Fibroblast of lung (primary cell): ENCODE results near the gene TAF8. TPM values are rescaled to one million over a fixed set of nuclear protein-coding genes. Genes with fewer than 3 reads are reported as not detected.
"Not testable (repeated sequence)": the region's sequence is repeated elsewhere in the genome, so short reads cannot be mapped to it uniquely, and the experiment has no call there.

Experiments used
- DNase-seq, 2 donors: peaks; one replicate each; pipeline versions ENCODE4 v3.0.0 to v3.0.0-alpha.2; 2010; ENCODE audit warnings: low read depth in 2 of 2
- H2AFZ ChIP-seq: 2 replicates; pipeline ENCODE4 v1.5.1; 2012; ENCODE audit warnings: low read length, control low read depth, inconsistent platforms
- H3K27ac ChIP-seq: 2 replicates; pipeline ENCODE4 v1.5.1; 2011; ENCODE audit warnings: low read length, control low read depth; ENCODE audit not compliant: insufficient read depth
- H3K27me3 ChIP-seq: 2 replicates; pipeline ENCODE4 v1.5.1; 2011; ENCODE audit warnings: mild to moderate bottlenecking, low read length; ENCODE audit not compliant: control insufficient read depth, insufficient read depth
- H3K36me3 ChIP-seq: 2 replicates; pipeline ENCODE4 v1.5.1; 2011; ENCODE audit warnings: low read length; ENCODE audit not compliant: control insufficient read depth, insufficient read depth
- H3K4me1 ChIP-seq: 2 replicates; pipeline ENCODE4 v1.5.1; 2011; ENCODE audit warnings: low read length; ENCODE audit not compliant: control insufficient read depth, insufficient read depth; ENCODE audit errors: extremely low read depth
- H3K4me2 ChIP-seq: 2 replicates; pipeline ENCODE4 v1.5.1; 2011; ENCODE audit warnings: low read length, control low read depth; ENCODE audit not compliant: insufficient read depth; ENCODE audit errors: extremely low read depth
- H3K4me3 ChIP-seq, 4 experiments: fragments of 200-600 bp in 1 of 4; sonication (generic) in 1 of 4; replicated peaks in 1 of 4; 2 replicates each; pipeline ENCODE4 v1.5.1; 2011 to 2016; ENCODE audit warnings: low read length in 4 of 4, low read depth in 3 of 4, mild to moderate bottlenecking in 3 of 4, control low read depth in 2 of 4, inconsistent platforms in 1 of 4, mixed read lengths in 1 of 4; ENCODE audit not compliant: insufficient read depth in 1 of 4; ENCODE audit errors: control extremely low read depth in 1 of 4
- H3K79me2 ChIP-seq: 2 replicates; pipeline ENCODE4 v1.5.1; 2012; ENCODE audit warnings: mild to moderate bottlenecking, low read length, inconsistent platforms; ENCODE audit not compliant: control insufficient read depth, insufficient read depth
- H3K9ac ChIP-seq: 2 replicates; pipeline ENCODE4 v1.5.1; 2011; ENCODE audit warnings: mild to moderate bottlenecking, low read length, control low read depth; ENCODE audit not compliant: insufficient read depth
- H3K9me3 ChIP-seq: 2 replicates; pipeline ENCODE4 v1.5.1; 2012; ENCODE audit warnings: low read depth, low read length; ENCODE audit not compliant: control insufficient read depth, insufficient read depth
- H4K20me1 ChIP-seq: 2 replicates; pipeline ENCODE4 v1.5.1; 2011; ENCODE audit warnings: low read length; ENCODE audit not compliant: control insufficient read depth, insufficient read depth; ENCODE audit errors: extremely low read depth
- CTCF ChIP-seq, 2 donors: IDR thresholded peaks in 1 of 2; conservative IDR thresholded peaks in 1 of 2; 1 replicate in 1 of 2; 2 replicates in 1 of 2; pipeline ENCODE4 v1.5.1; 2011 to 2012; ENCODE audit warnings: low read length in 2 of 2, control low read depth in 1 of 2, inconsistent platforms in 1 of 2, low read depth in 1 of 2, mild to moderate bottlenecking in 1 of 2
- EZH2 ChIP-seq: IDR thresholded peaks from 2 replicates; pipeline ENCODE4 v1.5.1; 2012; ENCODE audit warnings: low read length, control low read depth, mild to moderate bottlenecking; ENCODE audit errors: missing control alignments
- polyA plus RNA-seq, 2 donors: library from polyadenylated mRNA; depleted of rRNA in 1 of 2; stranded (reverse) in 1 of 2; unstranded in 1 of 2; fragments of >200 nt; gene quantifications; 2 replicates each; pipeline ENCODE4 v1.2.1, GENCODE V29; 2011 to 2012; ENCODE audit warnings: missing spikeins in 1 of 2
- total RNA-seq: library from RNA; depleted of rRNA; stranded (reverse); fragments of >200 nt; gene quantifications from 2 replicates; pipeline ENCODE4 v1.2.1, GENCODE V29; 2014

Gene TAF8
- total and polyA plus RNA-seq, 2 donors (not counting 1 experiment from before 2014, with no cell fraction given): 13.9 to 14.0 TPM

GRCh38 chr6:42030585-42031506 is 19.5 kb upstream of the TAF8 start:
- no peak overlapping the region for H2AFZ ChIP-seq
- no peak for TF ChIP-seq CTCF (conservative IDR thresholded peaks at IDR 0.05 in 1 of 2, IDR thresholded peaks at IDR 0.05 in 1 of 2; ENCODE audit: low read depth in 1 of 2, low read length in 2 of 2)
- TF ChIP-seq EZH2: no peak
- H3K27ac ChIP-seq: no peak overlapping the region
- no peaks in the 10 kb centered on the region for H3K9me3 ChIP-seq
- H3K4me1 ChIP-seq: no peaks in the 10 kb centered on the region
- no peak overlapping the region for H3K4me2 ChIP-seq
- DNase-seq: peak; percentile 39 to 53
- H3K4me3 ChIP-seq: no peak overlapping the region
- H3K9ac ChIP-seq: no peak overlapping the region
- H3K27me3 ChIP-seq: no peaks in the 10 kb centered on the region
- H3K79me2 ChIP-seq: no peaks in the 10 kb centered on the region
- H4K20me1 ChIP-seq: no peaks in the 10 kb centered on the region
- H3K36me3 ChIP-seq: no peaks in the 10 kb centered on the region

- no peak for TF ChIP-seq CTCF (conservative IDR thresholded peaks at IDR 0.05 in 1 of 2, IDR thresholded peaks at IDR 0.05 in 1 of 2; ENCODE audit: low read depth in 1 of 2, low read length in 2 of 2)
- no peak for TF ChIP-seq EZH2
- Histone ChIP-seq H3K27ac (no peak overlapping the region), H3K9ac (no peak overlapping the region)
Observed at GRCh38 chr6:42032366-42032765, 18.0 kb upstream of the TAF8 start.

GRCh38 chr6:42037669-42038068 is 12.7 kb upstream of the TAF8 start:
- H2AFZ ChIP-seq, H3K36me3 ChIP-seq, DNase-seq, H3K27me3 ChIP-seq, H3K27ac ChIP-seq, H3K4me3 ChIP-seq, H3K79me2 ChIP-seq, H3K4me2 ChIP-seq, H3K9ac ChIP-seq, H4K20me1 ChIP-seq, H3K4me1 ChIP-seq, H3K9me3 ChIP-seq: not testable (repeated sequence)

More at GRCh38 chr6:42032366-42032765, 18.0 kb upstream of the TAF8 start:
- no peak overlapping the region for H3K4me3 ChIP-seq
- H4K20me1 ChIP-seq: no peaks in the 10 kb centered on the region
- no peak for DNase-seq
- no peaks in the 10 kb centered on the region for H3K79me2 ChIP-seq
- no peak overlapping the region for H2AFZ ChIP-seq
- H3K4me2 ChIP-seq: no peak overlapping the region
- no peaks in the 10 kb centered on the region for H3K36me3 ChIP-seq
- no peaks in the 10 kb centered on the region for H3K4me1 ChIP-seq
- H3K9me3 ChIP-seq: no peaks in the 10 kb centered on the region
- no peaks in the 10 kb centered on the region for H3K27me3 ChIP-seq
